ENCODE measurements around the gene KCNQ1OT1. TPM values are rescaled to one million over a fixed set of nuclear protein-coding genes. Genes with fewer than 3 reads are reported as not detected.

The KCNQ1OT1 gene
- polyA plus RNA-seq, 1 of the 3 experiments (the other 2 are of a cell fraction) = 0.03 TPM

DNA sequence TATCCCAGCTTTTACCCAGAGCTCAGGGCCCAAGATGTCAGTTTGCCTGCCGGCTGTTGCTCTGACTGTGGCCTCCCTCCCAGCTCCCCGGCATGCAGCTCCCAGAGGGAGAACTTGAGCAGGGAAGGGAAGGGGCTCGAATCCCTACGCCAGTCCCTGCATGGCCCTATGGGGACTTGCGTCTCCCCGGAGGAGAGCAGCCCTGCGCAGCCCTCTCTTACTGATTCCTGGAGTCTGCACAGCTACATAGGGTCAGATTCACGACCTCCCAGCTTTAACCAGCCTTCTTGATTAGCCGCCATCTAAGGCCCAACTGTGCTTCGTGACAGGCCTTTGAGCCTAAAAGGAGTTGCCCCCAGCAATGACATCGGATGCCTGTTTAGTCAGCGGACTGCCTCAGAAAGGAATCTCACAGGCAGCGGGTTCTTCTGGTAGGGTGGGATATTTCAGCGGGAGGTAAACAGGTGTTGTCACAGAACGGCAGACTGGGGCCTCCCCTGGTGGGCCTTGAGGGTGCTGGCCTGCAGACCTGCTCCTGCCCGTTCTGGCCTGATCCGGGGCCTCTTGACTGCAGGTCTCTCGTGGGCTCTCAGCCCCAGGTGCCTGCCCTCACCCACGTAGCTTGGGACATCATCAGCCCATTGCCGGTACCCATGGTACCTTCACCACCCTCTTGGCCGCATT lies 43.8 kb upstream of the KCNQ1OT1 start (continued):
- TF ChIP-seq SIN3A (IDR thresholded peaks at IDR 0.05; ENCODE audit: borderline replicate concordance, low read depth, low read length) (no peak), TEAD4 (IDR thresholded peaks at IDR 0.05; ENCODE audit: borderline replicate concordance, insufficient read depth) (no peak), JUND (IDR thresholded peaks at IDR 0.05) (no peak)
- TF ChIP-seq, protein P1, sequence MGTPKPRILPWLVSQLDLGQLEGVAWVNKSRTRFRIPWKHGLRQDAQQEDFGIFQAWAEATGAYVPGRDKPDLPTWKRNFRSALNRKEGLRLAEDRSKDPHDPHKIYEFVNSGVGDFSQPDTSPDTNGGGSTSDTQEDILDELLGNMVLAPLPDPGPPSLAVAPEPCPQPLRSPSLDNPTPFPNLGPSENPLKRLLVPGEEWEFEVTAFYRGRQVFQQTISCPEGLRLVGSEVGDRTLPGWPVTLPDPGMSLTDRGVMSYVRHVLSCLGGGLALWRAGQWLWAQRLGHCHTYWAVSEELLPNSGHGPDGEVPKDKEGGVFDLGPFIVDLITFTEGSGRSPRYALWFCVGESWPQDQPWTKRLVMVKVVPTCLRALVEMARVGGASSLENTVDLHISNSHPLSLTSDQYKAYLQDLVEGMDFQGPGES (IDR thresholded peaks at IDR 0.05; ENCODE audit: low read depth, low read length) = no peak

- WGBS (ENCODE audit: low lambda C conversion rate) = 55% methylated on average over 6 of the region's 20 CpGs
- POLR2A ChIA-PET = no interaction called here
- no peak overlapping the region for H3K9ac ChIP-seq
Measured at GRCh38 chr11:2742611-2743426, 43.0 kb upstream of the KCNQ1OT1 start.

More at GRCh38 chr11:2742611-2743426, 43.0 kb upstream of the KCNQ1OT1 start:
- no peaks in the 10 kb centered on the region for H3K36me3 ChIP-seq (replicated peaks in 1 of 2; ENCODE audit: control insufficient read depth in 1 of 2, insufficient read depth in 2 of 2, low read length in 1 of 2)
- H4K20me1 ChIP-seq (ENCODE audit: insufficient read depth) = no peaks in the 10 kb centered on the region
- DNase-seq = no peak
- no peak overlapping the region for H3K27ac ChIP-seq (ENCODE audit: low read depth in 2 of 2, low read length in 1 of 2)
- H2AFZ ChIP-seq (ENCODE audit: low read depth) = no peak overlapping the region
- no peak overlapping the region for H3K4me3 ChIP-seq (ENCODE audit: low read depth in 2 of 2, low read length in 1 of 2)
- no peaks in the 10 kb centered on the region for H3K79me2 ChIP-seq (ENCODE audit: insufficient read depth)
- H3K4me1 ChIP-seq (ENCODE audit: control insufficient read depth in 1 of 2, insufficient read depth in 2 of 2, low read depth in 1 of 2, low read length in 1 of 2) = peaks cover 0 to 37% of the 10 kb centered on the region in 2 experiments; a peak in 1 of 4 replicates
- H3K9me3 ChIP-seq = no peaks in the 10 kb centered on the region
- no peaks in the 10 kb centered on the region for H3K27me3 ChIP-seq (ENCODE audit: insufficient read depth)
- no peaks in the 10 kb centered on the region for H3F3A ChIP-seq (replicated peaks; ENCODE audit: insufficient read depth)
- TF ChIP-seq EP300 (IDR thresholded peaks at IDR 0.05; ENCODE audit: borderline replicate concordance in 1 of 2, low read depth in 1 of 2, low read length in 1 of 2) (no peak), TAF1 (IDR thresholded peaks at IDR 0.05; ENCODE audit: borderline replicate concordance, low read depth, low read length) (no peak), POLR2AphosphoS5 (IDR thresholded peaks at IDR 0.05; ENCODE audit: low read depth, low read length) (no peak), GATA2 (CRISPR knock-in tag; IDR thresholded peaks at IDR 0.05) (no peak), MAX (IDR thresholded peaks at IDR 0.05; ENCODE audit: low read depth) (no peak), MXI1 (IDR thresholded peaks at IDR 0.05; ENCODE audit: low read depth, low read length) (no peak), PBX3 (IDR thresholded peaks at IDR 0.05) (no peak), FOXJ3 (CRISPR knock-in tag; IDR thresholded peaks at IDR 0.05) (no peak), TEAD4 (IDR thresholded peaks at IDR 0.05; ENCODE audit: borderline replicate concordance, insufficient read depth) (no peak)
- H3K4me2 ChIP-seq = no peak overlapping the region
- no peaks in the 10 kb centered on the region for H3K9me2 ChIP-seq
- CTCF ChIA-PET = interaction anchor here (0.6 to 1.5 kb wide), 2 partner anchors 144 to 210 kb away, joined by 3 read pairs; no protein-coding TSS in a partner anchor

Data from SK-N-SH (cell line).